Measurements from ENCODE around the gene CRELD2.

GRCh38 chr22:49954991-49955580 lies 36.7 kb downstream of the CRELD2 start:
- TF ChIP-seq CTCF (IDR thresholded peaks at IDR 0.05) (no peak), POLR2A (IDR thresholded peaks at IDR 0.05) (no peak), EP300 (IDR thresholded peaks at IDR 0.05) (no peak)

Measured in tibial nerve (tissue), 4 donors.